DOHH2 (cell line): Measurements from ENCODE around the gene MMS22L.

Experiments
- H3F3A ChIP-seq: fragments of 200-600 bp; sonication (generic), shearing (Covaris generic); 2 replicates; pipeline ENCODE4 v1.6.0; 2016; ENCODE audit warnings: antibody characterized with exemption, mild to moderate bottlenecking; ENCODE audit not compliant: control insufficient read depth, insufficient read depth
- H3K27ac ChIP-seq: fragments of 200-600 bp; sonication (generic); 2 replicates; pipeline ENCODE4 v1.5.1; 2014; ENCODE audit warnings: low read depth, mild to moderate bottlenecking, low read length, moderate library complexity
- H3K27me3 ChIP-seq: fragments of 200-600 bp; sonication (generic); 2 replicates; pipeline ENCODE4 v1.6.1; 2014; ENCODE audit warnings: mild to moderate bottlenecking, low read length, mixed read lengths; ENCODE audit not compliant: control insufficient read depth
- H3K36me3 ChIP-seq: fragments of 200-600 bp; sonication (generic); 2 replicates; pipeline ENCODE4 v1.6.1; 2014; ENCODE audit warnings: mild to moderate bottlenecking, low read length, moderate library complexity, mixed read lengths; ENCODE audit not compliant: control insufficient read depth
- H3K4me1 ChIP-seq: fragments of 200-600 bp; sonication (generic); 2 replicates; pipeline ENCODE4 v1.6.1; 2014; ENCODE audit warnings: mild to moderate bottlenecking, low read length, mixed read lengths; ENCODE audit not compliant: control insufficient read depth
- H3K4me2 ChIP-seq: fragments of 200-600 bp; sonication (generic); 2 replicates; pipeline ENCODE4 v1.6.0; 2014; ENCODE audit warnings: mild to moderate bottlenecking, low read length, moderate library complexity
- H3K4me3 ChIP-seq: fragments of 200-600 bp; sonication (generic); 2 replicates; pipeline ENCODE4 v1.5.1; 2014; ENCODE audit warnings: mild to moderate bottlenecking, low read length, mixed read lengths
- H3K79me2 ChIP-seq: fragments of 200-600 bp; sonication (generic); 2 replicates; pipeline ENCODE4 v1.6.1; 2014; ENCODE audit warnings: mild to moderate bottlenecking, low read length, mixed read lengths; ENCODE audit not compliant: control insufficient read depth
- H3K9me2 ChIP-seq: fragments of 200-600 bp; sonication (generic); replicated peaks from 2 replicates; pipeline ENCODE4 v1.6.1; 2014; ENCODE audit warnings: mild to moderate bottlenecking, low read length, mixed read lengths; ENCODE audit not compliant: control insufficient read depth
- H3K9me3 ChIP-seq: fragments of 200-600 bp; sonication (generic); 2 replicates; pipeline ENCODE4 v1.6.1; 2014; ENCODE audit warnings: antibody characterized with exemption, low read length, mixed read lengths; ENCODE audit not compliant: control insufficient read depth, insufficient read depth
- H4K20me1 ChIP-seq: fragments of 200-600 bp; sonication (generic); 2 replicates; pipeline ENCODE4 v1.6.0; 2014; ENCODE audit warnings: low read depth, mild to moderate bottlenecking, antibody characterized with exemption, low read length, moderate library complexity; ENCODE audit not compliant: control insufficient read depth, insufficient read depth
- EZH2phosphoT487 ChIP-seq: fragments of 200-600 bp; sonication (generic); IDR thresholded peaks from 2 replicates; pipeline ENCODE4 v1.6.1; 2017; ENCODE audit warnings: borderline replicate concordance, mild to moderate bottlenecking, antibody characterized with exemption, low read length, moderate library complexity, mixed read lengths
- TF ChIP-seq, protein P1 (sequence below): fragments of 200-600 bp; sonication (generic); IDR thresholded peaks from one replicate; pipeline ENCODE4 v1.5.1; 2014; ENCODE audit warnings: antibody characterized with exemption, mild to moderate bottlenecking, low read depth, low read length; ENCODE audit not compliant: poor library complexity, severe bottlenecking

Gene MMS22L

DNA sequence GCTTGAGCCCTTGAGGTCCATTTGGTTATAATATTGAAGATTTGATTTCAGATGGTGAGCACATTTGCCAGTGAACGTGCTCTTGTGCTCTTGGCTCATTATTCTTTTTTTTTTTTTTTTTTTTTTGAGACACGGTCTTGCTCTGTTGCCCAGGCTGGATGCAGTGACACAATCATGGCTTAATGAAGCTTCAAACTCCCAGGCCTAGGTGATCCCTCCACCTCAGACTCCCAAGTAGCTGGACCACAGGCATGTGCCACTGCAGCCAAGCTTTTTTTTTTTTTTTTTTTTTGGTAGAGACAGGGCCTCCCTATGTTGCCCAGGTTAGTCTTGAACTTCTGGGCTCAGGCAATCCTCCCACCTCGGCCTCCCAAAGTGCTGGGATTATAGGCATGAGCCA is 182.3 kb downstream of the MMS22L start:
- TF ChIP-seq, protein P1, sequence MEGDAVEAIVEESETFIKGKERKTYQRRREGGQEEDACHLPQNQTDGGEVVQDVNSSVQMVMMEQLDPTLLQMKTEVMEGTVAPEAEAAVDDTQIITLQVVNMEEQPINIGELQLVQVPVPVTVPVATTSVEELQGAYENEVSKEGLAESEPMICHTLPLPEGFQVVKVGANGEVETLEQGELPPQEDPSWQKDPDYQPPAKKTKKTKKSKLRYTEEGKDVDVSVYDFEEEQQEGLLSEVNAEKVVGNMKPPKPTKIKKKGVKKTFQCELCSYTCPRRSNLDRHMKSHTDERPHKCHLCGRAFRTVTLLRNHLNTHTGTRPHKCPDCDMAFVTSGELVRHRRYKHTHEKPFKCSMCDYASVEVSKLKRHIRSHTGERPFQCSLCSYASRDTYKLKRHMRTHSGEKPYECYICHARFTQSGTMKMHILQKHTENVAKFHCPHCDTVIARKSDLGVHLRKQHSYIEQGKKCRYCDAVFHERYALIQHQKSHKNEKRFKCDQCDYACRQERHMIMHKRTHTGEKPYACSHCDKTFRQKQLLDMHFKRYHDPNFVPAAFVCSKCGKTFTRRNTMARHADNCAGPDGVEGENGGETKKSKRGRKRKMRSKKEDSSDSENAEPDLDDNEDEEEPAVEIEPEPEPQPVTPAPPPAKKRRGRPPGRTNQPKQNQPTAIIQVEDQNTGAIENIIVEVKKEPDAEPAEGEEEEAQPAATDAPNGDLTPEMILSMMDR, result no peak
- no peak for TF ChIP-seq EZH2phosphoT487
- H3K4me3 ChIP-seq, result no peak overlapping the region
- no peaks in the 10 kb centered on the region for H3K27me3 ChIP-seq
- no peaks in the 10 kb centered on the region for H3K9me3 ChIP-seq
- no peaks in the 10 kb centered on the region for H3K36me3 ChIP-seq
- H3K79me2 ChIP-seq, result no peaks in the 10 kb centered on the region
- no peak overlapping the region for H3K27ac ChIP-seq
- no peak overlapping the region for H3K4me2 ChIP-seq
- H4K20me1 ChIP-seq, result no peaks in the 10 kb centered on the region
- H3F3A ChIP-seq, result no peaks in the 10 kb centered on the region
- H3K4me1 ChIP-seq, result no peaks in the 10 kb centered on the region
- no peaks in the 10 kb centered on the region for H3K9me2 ChIP-seq

DNA sequence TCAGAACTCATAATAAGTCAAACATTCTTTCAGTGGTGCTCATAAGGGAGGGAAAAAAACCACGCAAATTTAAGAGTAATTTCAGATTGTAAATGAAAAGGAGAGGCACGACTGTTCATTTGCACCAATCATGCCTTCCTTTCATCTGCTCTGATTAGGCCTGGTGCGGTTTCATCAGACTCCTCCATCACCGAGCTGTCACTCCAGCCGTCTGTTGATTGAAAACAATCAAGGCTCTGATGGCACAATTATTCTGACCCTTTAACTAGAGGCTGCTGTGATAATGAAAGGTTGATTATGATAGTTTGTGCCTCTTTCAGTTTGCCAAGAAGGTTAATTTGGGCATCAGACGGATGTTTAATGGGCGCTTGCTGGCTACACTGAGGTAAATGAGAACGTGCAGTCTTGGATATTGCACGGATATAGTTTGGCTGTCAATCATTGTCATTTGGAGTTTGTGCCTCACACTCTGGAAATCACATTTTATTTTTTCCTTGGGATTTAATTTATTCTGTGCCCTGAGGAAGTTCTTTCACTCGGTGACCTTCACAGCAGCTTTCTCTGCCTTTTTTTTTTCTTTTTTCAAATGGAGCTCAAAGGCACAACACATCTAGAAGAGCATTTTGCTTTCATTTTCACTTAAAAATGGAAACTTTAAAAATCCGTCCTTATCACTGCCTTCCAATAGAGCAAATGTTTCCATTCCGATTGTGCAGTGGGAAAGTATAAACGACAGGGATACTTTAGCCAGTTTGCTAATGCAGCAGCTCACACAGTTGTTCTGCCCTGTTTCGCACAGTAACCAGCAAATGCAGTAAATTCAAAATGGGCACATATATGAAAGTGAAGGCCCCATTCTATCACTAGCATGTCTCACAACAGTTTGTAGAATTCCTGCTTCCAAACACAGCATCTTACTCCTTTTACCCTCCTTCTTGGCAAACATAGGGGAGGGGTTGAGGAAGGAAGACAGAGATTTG is 185.7 kb downstream of the MMS22L start:
- Histone ChIP-seq H3K4me1 (no peaks in the 10 kb centered on the region), H3K4me3 (no peak overlapping the region), H3K4me2 (no peak overlapping the region), H3K36me3 (no peaks in the 10 kb centered on the region), H3K9me3 (no peaks in the 10 kb centered on the region), H3K9me2 (no peaks in the 10 kb centered on the region), H3K27ac (no peak overlapping the region), H3K79me2 (no peaks in the 10 kb centered on the region), H3K27me3 (no peaks in the 10 kb centered on the region), H3F3A (no peaks in the 10 kb centered on the region), H4K20me1 (no peaks in the 10 kb centered on the region)
- no peak for TF ChIP-seq EZH2phosphoT487
- TF ChIP-seq, protein P1, result no peak

DNA sequence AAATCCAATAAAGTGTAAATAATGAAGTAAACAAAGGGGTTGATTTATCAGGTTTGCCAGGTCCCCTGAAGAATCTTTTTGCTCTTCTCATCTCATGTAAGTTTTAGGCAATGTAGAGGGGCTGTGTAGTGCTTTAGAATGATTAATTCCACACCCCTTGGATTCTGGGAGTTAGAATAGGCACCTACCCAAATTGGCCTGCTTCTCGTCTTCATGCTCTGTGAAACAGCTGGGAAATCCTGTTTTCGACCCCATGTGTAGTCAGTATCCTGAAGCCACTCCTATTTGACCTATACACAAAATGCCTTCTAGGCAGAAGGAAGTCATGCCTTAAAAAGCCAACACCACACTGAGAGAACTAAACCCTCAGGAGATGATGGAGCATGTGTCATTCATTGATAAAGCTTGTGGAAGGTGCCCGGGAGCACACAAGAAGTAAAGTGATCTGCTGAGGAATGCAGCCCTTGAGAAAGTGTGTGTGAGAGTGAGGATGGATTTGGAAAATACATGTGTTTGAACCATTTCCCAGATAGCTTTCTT is 187.6 kb downstream of the MMS22L start:
- H3K4me2 ChIP-seq, result no peak overlapping the region

GRCh38 chr6:97094376-97094775 is 188.6 kb downstream of the MMS22L start:
- TF ChIP-seq, protein P1, result no peak
- no peak for TF ChIP-seq EZH2phosphoT487
- Histone ChIP-seq H3K36me3 (no peaks in the 10 kb centered on the region), H3K4me1 (no peaks in the 10 kb centered on the region), H3K9me2 (no peaks in the 10 kb centered on the region), H3K9me3 (no peaks in the 10 kb centered on the region), H3K4me3 (no peak overlapping the region), H4K20me1 (no peaks in the 10 kb centered on the region), H3K27me3 (no peaks in the 10 kb centered on the region), H3F3A (no peaks in the 10 kb centered on the region), H3K79me2 (no peaks in the 10 kb centered on the region), H3K27ac (no peak overlapping the region), H3K4me2 (no peak overlapping the region)

More for the DNA sequence above, 187.6 kb downstream of the MMS22L start:
- H3K27ac ChIP-seq, result no peak overlapping the region
- TF ChIP-seq EZH2phosphoT487, result no peak
- H3K27me3 ChIP-seq, result no peaks in the 10 kb centered on the region
- H3F3A ChIP-seq, result no peaks in the 10 kb centered on the region
- no peaks in the 10 kb centered on the region for H3K36me3 ChIP-seq
- no peaks in the 10 kb centered on the region for H3K79me2 ChIP-seq
- no peak overlapping the region for H3K4me3 ChIP-seq
- H3K4me1 ChIP-seq, result no peaks in the 10 kb centered on the region
- no peaks in the 10 kb centered on the region for H3K9me3 ChIP-seq
- H3K9me2 ChIP-seq, result no peaks in the 10 kb centered on the region
- no peaks in the 10 kb centered on the region for H4K20me1 ChIP-seq
